Inflammatory macrophage (primary cell): ENCODE measurements around the gene CBFA2T3.
"Not testable (repeated sequence)": the region's sequence is repeated elsewhere in the genome, so short reads cannot be mapped to it uniquely, and the experiment has no call there.

ENCODE experiments used
- DNase-seq, 2 donors: peaks; one replicate each; pipeline ENCODE4 v3.0.0-alpha.2; 2020 to 2022

The CBFA2T3 gene

DNA sequence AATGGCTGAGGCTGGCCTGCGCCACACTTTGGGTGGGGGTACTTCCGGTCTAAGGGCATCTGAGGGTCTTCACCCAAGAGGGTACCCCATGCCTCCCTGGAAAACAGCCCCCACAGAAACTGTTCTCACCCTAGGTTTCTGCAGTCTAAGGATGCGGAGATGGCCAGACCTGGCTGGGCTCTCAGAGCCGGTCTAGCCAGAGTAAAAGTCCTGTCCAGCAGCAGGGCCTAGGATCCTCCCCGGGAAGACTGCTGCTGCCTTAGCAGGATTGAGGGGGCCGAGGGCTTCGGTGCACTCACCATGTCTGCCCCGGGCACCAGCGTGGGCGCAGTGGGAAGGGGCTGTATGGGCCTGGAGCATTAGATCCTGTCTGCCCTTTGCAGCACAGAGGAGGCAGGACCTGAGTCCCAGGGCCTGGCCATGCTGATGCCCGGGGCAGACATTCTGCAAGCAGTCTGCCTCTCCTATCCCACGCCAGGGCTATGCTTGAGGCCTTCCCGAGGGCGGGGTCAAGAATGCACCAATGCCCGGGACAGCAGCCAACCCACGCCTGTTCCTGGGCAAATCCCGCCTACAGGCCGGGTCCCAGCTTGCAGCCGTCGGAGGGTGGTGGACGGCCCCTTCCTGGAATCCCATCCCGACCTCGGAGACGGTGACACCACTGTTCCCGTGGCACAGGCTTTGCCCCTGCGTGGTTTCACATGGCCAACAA, 54.7 kb downstream of the CBFA2T3 start:
- peak; percentile 56 to 62 for DNase-seq

DNA sequence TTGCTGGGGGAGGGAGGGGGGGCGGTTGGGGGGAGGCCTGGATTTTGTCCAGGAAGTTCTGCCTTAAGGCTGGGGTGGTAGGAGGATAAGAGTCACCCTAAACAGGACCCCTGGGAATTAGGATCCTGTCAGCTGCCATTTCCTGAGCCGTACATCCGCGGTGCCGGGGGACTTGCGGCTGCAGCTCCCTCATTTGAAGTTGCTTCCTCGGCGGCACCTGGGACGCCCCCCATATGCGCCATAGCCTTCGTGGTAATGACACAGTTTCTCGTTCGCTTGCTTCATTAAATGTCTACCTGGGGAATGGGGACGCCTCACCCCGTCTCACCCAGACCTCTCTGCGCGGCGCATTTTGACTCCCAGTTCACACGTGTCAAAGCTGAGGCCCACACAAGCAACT, 55.4 kb downstream of the CBFA2T3 start:
- no peak for DNase-seq

DNA sequence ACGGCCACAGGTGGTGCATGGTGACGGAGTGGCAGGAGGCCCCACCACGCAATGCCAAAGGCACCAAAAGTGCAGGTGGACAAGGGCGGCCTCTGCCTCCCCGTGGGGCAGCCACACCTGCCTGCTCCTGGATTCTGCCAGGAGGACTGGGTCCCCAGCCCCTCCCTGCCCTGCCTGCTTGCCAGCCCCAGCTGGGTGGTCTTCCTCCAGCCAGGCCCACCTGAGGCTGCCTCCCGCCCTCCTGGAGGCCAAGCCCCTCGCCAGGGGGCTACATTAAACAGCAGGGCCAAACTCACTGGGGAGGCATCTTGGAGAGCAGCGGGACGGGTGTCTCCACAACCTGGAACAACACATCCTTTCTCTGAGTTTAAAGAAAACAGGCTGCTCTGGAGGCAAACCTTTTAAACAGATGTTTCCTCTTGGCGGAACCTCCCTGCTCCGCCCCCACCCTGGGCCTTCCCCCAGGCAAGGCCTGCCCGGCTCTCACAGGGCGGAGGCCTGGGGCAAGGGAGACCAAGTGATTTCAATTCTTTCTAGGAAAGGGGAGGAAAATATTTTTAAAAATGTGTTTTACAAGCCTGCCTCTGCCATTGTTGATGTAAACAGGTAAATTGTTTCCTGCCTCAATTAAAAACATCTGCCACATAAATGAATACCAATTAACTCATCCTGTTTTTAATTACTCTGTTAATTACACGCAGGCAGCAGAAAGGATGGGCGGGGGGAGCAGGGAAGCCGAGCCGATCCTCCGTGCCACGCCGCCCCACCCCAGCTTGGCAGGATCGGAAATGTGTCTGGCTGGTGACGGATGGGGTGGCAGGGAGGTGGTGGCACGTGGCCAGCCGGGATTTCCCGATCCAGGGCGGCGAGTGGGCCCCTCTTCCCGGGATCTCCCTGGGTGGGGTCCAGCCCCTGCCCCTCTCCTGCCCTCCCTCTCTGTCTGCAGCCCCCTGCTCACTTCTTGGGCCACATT, 56.1 kb downstream of the CBFA2T3 start:
- DNase-seq = peak; percentile 66 to 75

DNA sequence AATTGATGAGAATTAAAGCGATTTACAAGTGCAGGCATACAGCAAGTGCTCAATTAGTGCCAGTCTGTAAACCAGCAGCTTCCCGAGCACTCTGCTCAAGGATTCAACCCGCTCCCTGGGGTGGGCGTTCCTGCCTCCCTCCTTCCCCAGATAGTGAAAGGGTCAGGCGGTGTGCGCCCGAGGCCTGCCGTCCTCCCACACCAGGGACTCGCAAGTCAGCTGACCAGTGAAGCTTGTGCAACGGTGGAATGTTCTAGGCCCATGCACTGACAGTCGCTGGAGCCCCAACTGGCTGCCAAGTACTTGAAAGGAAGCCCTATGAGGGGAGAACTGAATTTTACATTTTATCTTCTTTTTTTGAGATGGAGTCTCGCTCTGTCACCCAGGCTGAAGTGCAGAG, 57.1 kb downstream of the CBFA2T3 start:
- DNase-seq = peak in 1 of 2 donors; percentile 31

DNA sequence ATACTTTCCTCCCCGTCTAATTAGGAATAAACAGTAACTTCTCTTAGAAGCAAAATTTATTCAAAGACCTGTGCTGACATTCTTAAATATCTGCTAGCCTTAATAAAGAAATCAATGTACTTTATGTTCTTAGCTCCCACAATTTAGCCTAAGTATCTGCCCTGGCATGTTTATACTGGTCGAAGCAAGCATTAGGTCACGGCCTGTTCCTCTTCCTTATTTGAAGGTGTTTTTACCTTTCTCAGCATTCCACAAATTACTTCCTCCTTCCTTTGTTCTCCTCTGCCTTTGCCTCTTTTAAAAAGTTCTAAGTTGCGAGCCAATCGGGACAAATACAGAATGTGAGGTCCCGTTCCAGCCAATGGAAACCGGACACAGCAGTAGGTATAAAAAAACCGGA, 58.1 kb downstream of the CBFA2T3 start:
- DNase-seq = not testable (repeated sequence)

DNA sequence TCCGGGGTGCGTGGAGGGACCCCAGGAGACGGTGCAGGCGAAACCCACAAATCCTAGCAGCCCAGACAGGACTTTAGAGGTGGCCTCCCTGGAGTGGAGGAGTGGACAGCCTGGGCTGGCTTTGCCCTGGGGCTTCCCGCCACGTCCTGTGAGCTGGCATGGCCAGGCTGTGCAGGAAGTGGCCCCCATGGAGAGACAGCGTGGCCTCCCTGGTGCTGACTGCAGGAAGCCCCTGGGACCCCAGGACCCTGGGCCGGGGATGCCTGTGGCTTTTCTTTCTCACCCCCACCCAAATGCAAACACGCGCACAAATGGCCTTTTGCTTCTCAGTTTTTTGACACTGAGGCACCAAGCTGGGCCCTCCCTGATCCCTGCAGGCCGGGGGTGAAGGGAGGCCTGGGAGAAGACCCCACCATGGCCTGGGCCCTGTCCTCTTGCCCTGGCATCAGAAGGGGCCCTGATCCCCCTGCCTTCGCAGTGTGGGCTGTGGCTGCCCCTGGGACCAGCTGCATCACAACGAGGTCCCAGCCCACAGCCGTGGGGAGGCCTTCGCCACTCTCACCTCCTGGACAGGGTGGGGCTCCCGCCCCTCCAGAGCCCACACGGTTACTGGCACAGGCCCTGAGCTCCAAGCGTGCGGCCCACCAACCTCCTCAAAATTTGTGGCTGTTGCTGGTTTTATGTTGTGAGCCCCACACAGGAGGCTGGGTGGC, 58.9 kb downstream of the CBFA2T3 start:
- DNase-seq = no peak

DNA sequence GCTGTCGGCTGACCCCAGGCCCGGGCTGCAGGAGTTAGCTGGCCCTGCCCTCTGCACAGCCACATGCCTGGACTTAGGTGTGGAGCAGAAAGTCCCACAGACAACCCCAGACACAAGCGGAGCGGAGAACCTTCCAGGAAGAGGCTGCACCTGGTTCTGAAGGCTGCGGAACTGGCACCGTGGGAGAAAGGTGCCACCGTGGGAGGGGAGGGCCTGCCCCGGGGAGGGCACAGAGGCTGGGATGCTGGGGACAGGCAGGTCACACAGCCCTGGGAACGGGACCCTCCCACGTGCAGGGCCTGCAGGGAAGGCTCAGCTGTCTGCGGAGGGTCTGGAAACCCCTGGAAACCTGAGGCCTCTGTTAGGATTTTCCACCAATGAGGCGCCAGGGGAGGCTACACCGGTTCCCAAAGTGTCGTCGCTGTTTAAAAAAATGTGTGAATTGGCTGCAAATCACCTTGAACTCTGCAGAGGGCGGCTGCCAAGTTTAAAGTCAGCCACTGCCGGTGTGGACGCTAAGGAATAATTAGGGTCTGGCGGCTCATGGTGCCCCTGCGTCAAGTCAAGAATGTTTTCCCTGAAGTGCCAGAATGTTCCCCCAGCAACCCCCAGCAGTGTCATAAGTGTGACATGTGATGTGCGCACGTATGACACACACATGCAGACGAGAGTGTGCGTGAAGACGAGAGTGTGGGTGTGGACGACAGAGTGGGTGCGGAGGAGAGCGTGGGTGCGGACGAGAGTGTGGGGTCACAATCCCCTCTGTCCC, 59.7 kb downstream of the CBFA2T3 start:
- no peak for DNase-seq

DNA sequence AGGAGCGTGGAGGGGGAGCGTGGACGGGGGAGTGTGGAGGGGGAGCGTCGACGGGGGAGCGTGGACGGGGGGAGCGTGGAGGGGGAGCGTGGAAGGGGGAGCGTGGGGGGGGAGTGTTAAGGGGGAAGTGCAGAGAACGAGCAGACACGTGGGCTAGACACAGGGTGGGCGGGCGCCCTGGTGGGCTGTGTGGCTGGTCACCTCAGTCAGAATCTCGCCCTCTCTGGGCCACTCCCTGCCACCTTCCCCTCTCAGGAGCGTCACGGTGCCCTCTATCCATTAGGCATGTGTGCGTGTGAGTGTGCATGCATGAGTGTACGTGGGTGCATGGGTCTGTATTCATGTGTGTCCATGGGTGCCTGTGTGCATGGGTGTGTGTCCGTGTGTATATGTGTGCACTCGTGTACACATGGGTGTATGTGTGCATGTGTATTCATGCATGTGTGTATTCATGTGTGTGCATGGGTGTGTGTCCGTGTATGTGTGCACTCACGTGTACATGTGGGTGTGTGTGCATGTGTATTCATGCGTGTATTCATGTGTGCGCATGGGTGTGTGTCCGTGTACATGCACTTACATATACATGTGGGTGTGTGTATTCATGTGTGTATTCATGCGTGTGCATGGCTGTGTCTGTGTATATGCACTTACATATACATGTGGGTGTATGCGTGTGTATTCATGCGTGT, 61.2 kb downstream of the CBFA2T3 start:
- no peak for DNase-seq

DNA sequence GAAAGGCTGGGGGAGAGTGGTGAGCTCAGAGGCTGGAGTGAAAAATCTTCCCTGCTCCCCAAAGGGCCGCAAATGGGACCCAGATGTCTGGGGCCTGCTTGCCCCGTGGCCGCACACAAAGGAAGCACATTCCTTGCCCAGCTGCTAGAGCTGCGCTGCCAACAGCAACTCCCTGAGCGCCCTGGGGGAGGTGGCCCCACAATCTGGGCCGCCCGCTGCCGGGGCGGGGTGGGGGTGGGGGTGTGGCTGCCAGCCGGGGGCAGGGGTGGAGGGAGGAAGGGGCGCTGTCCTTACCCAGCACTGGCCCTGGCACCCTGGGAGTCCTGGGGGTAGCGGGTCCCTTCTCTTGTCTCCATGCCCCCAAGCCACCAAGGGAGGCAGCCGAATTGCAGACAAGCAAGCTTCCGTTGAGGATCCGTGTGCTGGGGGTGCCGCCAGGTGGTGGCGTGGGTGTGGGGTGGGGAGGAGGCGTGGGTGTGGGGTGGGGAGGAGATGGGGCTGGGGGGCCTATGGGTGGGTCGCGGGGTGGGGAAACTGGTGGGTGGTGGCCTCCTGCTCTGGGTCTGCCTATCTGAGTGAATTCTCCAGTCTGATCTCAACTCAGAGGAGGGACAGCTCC, 62.1 kb downstream of the CBFA2T3 start:
- no peak for DNase-seq

DNA sequence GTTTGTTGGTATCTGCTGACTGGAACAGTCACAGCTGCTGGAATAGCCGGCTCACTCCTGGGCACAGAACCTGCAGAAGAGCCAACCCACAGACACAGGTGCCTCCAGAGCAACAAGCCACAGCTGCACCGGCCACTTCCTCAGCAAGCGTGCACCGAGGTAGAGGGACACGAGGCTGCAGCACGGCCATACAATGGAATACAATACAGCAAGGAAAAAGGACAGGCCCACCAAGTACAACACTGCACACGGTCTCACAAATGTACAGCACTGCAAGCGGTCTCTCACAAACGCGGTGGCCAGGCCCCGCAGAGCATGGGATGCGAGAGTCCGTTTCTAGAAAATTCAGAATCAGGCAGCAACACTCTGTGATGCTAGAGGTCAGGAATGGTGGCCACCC, 63.1 kb downstream of the CBFA2T3 start:
- DNase-seq = no peak

DNA sequence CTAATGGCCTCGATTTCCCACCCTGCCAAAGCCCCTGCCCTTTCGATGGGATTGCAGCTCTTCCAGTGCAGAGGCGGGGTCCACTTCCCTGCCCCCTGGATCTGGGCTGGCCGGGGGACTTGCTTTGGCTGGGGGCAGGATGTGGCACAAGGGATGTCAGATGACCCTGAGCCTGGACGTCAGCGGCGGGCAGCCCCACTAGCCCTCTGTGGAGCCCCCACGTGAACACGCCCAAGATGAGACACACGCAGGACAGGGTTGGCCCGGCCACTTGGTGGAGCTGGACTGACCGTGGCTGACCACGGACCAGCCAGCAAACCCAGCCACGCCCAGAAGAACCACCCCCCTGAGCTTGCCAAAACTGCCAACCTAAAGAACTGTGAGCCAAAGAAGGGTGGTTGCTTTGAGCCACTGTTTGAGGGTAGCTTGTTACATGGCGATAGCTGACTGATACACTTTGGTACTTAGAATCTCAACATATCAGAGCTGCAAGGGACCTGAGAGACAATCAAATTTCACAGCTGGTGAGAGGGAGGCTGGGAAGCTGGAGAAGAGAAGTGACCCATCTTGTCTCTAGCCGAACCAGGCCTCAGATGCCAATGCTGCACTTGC, 63.9 kb downstream of the CBFA2T3 start:
- no peak for DNase-seq

DNA sequence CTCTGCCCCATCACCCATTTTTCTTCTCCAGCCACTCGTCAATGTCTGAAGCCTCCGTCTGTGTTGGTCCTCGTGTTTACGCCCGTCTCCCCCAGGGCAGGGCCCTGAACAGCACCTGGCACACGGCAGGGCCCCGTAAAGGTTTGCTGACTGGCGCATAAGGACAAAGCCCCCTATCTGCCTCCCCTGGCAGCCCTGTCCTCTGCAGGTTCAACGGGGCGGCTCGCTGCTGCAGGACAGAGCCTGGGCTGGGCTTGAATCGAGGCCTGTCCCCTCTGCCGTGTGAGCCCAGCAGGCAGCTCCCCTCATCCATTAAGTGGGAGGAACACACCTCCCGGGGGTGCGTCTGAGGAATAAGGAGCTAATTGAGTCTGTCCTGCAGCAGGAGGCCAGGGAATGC, 64.5 kb downstream of the CBFA2T3 start:
- DNase-seq = no peak

DNA sequence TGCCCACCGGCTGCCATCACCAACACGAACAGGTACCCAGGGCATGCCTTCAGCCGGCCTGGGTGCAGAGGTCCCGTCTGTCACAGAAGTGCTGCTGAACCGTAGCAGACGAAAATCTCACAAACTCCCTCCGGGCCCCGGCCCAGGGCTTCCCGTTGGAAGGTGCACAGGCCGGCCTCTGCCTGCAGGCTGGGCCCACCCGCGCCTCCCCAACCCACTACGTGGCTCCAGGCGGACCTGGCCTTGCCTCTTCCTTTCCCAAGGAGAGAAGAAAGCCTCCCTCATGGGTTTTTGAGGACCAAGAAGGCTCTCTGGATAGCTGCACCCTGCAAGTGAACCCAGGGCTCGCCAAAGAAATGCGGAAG, 65.1 kb downstream of the CBFA2T3 start:
- DNase-seq = no peak

DNA sequence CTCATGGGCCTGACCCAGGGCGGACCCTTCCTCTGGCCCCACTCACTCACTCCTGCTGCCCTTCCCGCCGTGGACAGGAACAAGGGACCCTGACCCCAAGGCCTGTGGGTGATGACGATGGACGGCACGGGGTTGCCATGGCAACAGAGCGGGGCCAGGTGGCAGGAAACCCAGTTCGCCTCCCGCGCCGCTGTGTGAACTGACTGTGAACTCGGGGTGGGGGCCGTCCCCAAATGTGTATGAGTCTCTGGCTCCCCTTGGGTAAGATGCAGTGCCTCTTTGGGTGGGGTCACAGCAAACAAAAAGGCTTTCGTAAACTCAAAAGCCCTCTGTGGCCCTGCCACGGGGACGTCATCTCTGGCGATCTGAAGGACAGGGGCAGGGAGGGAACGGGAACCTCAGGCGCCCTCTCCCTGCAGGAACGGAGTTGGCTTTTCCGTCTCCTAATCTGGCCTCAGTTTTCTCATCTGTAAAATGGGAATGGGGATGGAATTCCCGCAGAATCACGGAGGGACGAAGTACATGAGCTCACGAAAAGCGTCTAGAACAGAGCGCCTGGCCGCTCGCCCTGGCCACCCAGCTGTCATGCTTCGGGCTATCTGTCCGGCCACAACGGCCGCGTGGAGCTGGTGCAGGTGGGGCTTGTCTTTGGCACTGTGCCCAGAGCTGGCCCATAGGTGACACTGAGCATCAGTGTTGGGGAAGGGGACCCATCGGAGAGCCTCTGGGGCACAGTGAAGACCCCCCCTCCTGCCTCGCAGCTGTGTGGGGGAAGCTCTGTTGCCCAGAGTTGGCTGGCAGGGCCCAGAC, 65.7 kb downstream of the CBFA2T3 start:
- no peak for DNase-seq

DNA sequence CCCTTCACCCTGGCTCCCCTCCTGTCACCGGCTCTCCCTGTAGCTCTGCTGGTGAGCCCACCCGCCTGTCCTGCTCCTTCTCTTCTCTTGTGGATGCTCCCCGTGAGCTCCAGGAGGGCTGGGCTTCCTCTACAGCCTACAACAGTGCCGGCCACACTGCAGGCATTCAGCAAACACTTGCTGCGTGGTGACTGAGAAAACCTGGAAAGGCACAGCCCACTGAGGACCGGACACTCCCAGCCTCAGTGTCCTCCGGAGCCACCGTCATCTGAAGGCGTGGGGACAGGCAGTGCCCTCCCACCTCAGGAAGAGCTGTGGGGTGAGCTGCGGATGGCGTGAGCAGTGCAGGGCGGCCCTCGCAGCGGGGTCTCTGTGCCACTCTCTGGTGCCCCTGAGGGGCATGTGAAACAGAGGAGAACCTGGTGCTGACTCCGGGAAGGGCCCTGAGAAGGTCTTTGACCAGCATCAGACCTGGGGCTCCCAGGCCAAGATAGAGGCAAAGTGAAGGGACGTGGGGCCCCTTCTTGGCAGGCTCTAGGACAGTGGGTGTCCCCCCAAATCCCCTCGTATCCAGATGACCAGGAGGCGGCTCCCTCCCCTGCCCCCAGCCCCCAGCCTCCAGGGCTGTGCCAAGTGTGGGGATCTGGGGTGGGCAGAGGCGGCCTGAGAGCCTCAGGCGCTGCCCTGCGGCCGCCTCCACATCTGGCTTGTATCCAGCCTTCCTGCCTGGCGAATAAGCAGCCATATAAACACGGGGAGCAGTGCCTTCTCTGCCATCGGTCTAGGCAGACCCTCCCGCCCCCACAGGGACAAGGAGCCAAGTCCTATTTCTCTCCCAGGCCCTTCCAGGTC, 66.5 kb downstream of the CBFA2T3 start:
- no peak for DNase-seq

DNA sequence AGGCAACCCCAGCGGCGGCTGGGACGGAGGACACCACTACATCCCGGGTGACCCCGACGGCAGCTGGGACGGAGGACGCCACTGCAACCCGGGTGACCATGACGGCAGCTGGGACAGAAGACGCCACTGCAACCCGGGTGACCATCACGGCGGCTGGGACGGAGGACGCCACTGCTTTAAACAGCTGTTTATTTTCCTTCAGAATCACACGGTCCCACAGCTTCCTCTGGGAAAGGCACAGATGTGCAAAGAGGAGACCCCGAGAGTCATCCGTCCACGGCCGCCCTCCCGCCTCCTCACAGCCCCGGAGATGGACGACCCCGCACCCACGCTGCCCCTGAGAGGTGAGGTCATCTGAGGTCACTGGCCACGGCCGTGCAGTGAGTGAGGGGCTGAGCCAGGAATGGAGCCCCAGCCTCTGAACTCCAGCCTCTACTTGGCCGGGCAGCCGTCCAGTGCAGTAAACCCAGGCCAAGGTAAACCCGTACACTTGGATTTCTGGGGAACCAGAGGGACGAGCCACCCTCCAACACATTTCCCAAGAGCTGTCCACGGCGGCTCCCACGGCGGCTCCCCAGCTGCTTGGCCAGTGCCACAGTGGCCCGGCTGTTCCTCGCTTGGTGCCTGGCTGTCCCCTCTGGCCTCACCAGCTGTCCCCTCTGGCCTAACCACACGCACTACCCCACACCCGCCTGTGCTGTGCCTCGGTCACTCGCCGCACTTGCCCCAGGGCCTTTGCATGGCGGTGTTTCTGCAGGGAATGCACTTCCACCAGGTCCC, 67.4 kb downstream of the CBFA2T3 start:
- no peak for DNase-seq

DNA sequence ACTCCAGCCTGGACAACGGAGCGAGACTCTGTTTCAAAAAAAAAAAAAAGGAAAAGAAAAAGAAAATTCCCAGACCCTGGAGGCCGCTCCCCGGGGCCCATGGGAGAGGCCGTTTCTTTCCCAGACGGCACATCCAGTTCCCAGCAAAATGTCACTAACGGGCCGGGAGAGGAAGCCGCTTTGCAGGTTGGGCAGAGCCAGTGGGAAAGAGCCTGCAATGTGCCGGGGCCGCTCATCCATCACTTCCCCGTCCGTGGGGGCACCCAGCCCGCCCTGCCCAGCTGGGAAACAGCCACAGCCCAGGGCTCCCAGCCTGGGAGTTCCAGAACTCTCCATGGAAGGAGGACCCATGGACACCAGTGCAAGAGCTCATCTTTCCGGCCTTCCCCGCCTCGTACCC, 68.7 kb downstream of the CBFA2T3 start:
- DNase-seq = no peak

DNA sequence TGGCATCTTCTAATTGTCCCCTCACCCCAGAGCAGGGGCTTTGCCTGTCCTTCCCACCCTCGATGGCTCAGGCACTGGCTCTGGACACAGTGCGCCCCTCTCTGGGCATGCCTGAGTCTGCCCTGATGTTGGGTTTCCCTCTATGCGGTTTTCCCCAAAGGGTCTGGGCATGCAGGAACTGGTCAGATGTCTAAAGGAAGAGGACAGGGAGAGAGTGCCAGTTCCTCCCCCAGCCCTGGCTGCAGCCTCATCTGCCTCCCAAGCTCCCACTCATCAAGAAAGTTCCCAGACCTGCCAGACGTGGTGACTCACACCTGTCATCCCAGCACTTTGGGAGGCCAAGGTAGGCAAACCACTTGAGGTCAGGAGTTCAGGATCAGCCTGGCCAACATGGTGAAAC, 69.2 kb downstream of the CBFA2T3 start:
- DNase-seq = no peak
